Liver (tissue), 9 donors: ENCODE measurements around the gene CUX1. TPM values are rescaled to one million over a fixed set of nuclear protein-coding genes. Genes with fewer than 3 reads are reported as not detected.

Source experiments
- DNase-seq: peaks from one replicate; pipeline ENCODE4 v3.0.0-alpha.2; 2017; ENCODE audit warnings: low spot score
- H3K27ac ChIP-seq, 2 donors: one replicate each; pipeline ENCODE4 v1.7.0; 2013; ENCODE audit warnings: inconsistent platforms in 2 of 2, low read length in 2 of 2, control low read depth in 1 of 2, low read depth in 1 of 2, mild to moderate bottlenecking in 1 of 2
- H3K27me3 ChIP-seq, 4 donors: one replicate each; pipeline versions ENCODE4 v1.6.1 to v1.7.0; 2013; ENCODE audit warnings: low read length in 3 of 4, inconsistent platforms in 1 of 4, mild to moderate bottlenecking in 1 of 4, moderate library complexity in 1 of 4; ENCODE audit not compliant: control insufficient read depth in 4 of 4, insufficient read depth in 4 of 4
- H3K36me3 ChIP-seq, 4 donors: one replicate each; pipeline versions ENCODE4 v1.6.1 to v1.7.0; 2013; ENCODE audit warnings: low read length in 3 of 4, mild to moderate bottlenecking in 3 of 4, low read depth in 1 of 4, moderate library complexity in 1 of 4; ENCODE audit not compliant: control insufficient read depth in 4 of 4, insufficient read depth in 3 of 4
- H3K4me1 ChIP-seq, 4 donors: one replicate each; pipeline versions ENCODE4 v1.6.1 to v1.7.0; 2013; ENCODE audit warnings: low read length in 3 of 4, mild to moderate bottlenecking in 3 of 4, moderate library complexity in 1 of 4; ENCODE audit not compliant: control insufficient read depth in 4 of 4, insufficient read depth in 4 of 4
- H3K4me3 ChIP-seq, 3 donors: one replicate each; pipeline versions ENCODE4 v1.6.1 to v1.7.0; 2013; ENCODE audit warnings: low read length in 3 of 3, control low read depth in 1 of 3, low read depth in 1 of 3, mild to moderate bottlenecking in 1 of 3
- H3K9ac ChIP-seq, 2 donors: one replicate each; pipeline ENCODE4 v1.7.0; 2013; ENCODE audit warnings: low read length in 2 of 2, mild to moderate bottlenecking in 2 of 2, moderate library complexity in 2 of 2, control low read depth in 1 of 2, low read depth in 1 of 2
- H3K9me3 ChIP-seq, 4 donors: one replicate each; pipeline versions ENCODE4 v1.6.1 to v1.7.0; 2013; ENCODE audit warnings: low read length in 3 of 4; ENCODE audit not compliant: control insufficient read depth in 4 of 4
- GABPA ChIP-seq, 2 donors: IDR thresholded peaks in 1 of 2; conservative IDR thresholded peaks in 1 of 2; 2 replicates each; pipeline ENCODE4 v1.6.1; 2016; ENCODE audit warnings: antibody characterized with exemption in 2 of 2, mild to moderate bottlenecking in 1 of 2, moderate library complexity in 1 of 2
- JUND ChIP-seq, 2 donors: IDR thresholded peaks; 2 replicates each; pipeline ENCODE4 v1.6.1; 2016; ENCODE audit warnings: antibody characterized with exemption in 2 of 2
- NR2F2 ChIP-seq: IDR thresholded peaks from 2 replicates; pipeline ENCODE4 v1.6.1; 2016; ENCODE audit warnings: antibody characterized with exemption
- RAD21 ChIP-seq, 2 donors: IDR thresholded peaks; 2 replicates each; pipeline ENCODE4 v1.6.1; 2016; ENCODE audit warnings: antibody characterized with exemption in 2 of 2, mild to moderate bottlenecking in 2 of 2
- RXRA ChIP-seq, 2 donors: IDR thresholded peaks; 2 replicates each; pipeline ENCODE4 v1.6.1; 2017 to 2018; ENCODE audit warnings: antibody characterized with exemption in 2 of 2, mild to moderate bottlenecking in 1 of 2
- SP1 ChIP-seq: IDR thresholded peaks from 2 replicates; pipeline ENCODE4 v1.6.1; 2018; ENCODE audit warnings: antibody characterized with exemption, mild to moderate bottlenecking
- TAF1 ChIP-seq: conservative IDR thresholded peaks from 2 replicates; pipeline ENCODE4 v1.6.1; 2016; ENCODE audit warnings: antibody characterized with exemption, mild to moderate bottlenecking
- WGBS: extraction: QIAGEN DNeasy Blood & Tissue Kit; methylation state at CpG from one replicate; pipeline ENCODE4 v1.1.7; 2013; 5-methylcytosine and 5-hydroxymethylcytosine counted together
- polyA plus RNA-seq, 2 donors: library from polyadenylated mRNA; stranded (reverse) in 1 of 2; unstranded in 1 of 2; fragments of 200-250 nt in 1 of 2; fragments of >200 nt in 1 of 2; fragmentation: Nextera tagmentation in 1 of 2; extraction: Ambion mirVana in 1 of 2; gene quantifications; one replicate each; pipeline versions ENCODE4 v1.2.1 to v1.2.3, GENCODE V29; 2013 to 2015
- total RNA-seq, 2 donors: library from RNA; depleted of rRNA; stranded (reverse); fragments of >200 nt; gene quantifications; one replicate each; pipeline ENCODE4 v1.2.3, GENCODE V29; 2014
- TF ChIP-seq, protein P1 (sequence below): IDR thresholded peaks from 2 replicates; pipeline ENCODE4 v1.6.1; 2016; ENCODE audit warnings: antibody characterized with exemption
- TF ChIP-seq, protein P2 (sequence below): IDR thresholded peaks from 2 replicates; pipeline ENCODE4 v1.6.1; 2016; ENCODE audit warnings: antibody characterized with exemption, mild to moderate bottlenecking
- TF ChIP-seq, protein P3 (sequence below): IDR thresholded peaks from 2 replicates; pipeline ENCODE4 v1.6.1; 2016; ENCODE audit warnings: antibody characterized with exemption
- donor health status: healthy.
- donor health status: healthy.
- donor health status: healthy.
- donor health status: healthy.
- donor health status: healthy.

Gene CUX1
- total and polyA plus RNA-seq, 4 donors: 18.6 to 40.6 (median 21.4) TPM

DNA sequence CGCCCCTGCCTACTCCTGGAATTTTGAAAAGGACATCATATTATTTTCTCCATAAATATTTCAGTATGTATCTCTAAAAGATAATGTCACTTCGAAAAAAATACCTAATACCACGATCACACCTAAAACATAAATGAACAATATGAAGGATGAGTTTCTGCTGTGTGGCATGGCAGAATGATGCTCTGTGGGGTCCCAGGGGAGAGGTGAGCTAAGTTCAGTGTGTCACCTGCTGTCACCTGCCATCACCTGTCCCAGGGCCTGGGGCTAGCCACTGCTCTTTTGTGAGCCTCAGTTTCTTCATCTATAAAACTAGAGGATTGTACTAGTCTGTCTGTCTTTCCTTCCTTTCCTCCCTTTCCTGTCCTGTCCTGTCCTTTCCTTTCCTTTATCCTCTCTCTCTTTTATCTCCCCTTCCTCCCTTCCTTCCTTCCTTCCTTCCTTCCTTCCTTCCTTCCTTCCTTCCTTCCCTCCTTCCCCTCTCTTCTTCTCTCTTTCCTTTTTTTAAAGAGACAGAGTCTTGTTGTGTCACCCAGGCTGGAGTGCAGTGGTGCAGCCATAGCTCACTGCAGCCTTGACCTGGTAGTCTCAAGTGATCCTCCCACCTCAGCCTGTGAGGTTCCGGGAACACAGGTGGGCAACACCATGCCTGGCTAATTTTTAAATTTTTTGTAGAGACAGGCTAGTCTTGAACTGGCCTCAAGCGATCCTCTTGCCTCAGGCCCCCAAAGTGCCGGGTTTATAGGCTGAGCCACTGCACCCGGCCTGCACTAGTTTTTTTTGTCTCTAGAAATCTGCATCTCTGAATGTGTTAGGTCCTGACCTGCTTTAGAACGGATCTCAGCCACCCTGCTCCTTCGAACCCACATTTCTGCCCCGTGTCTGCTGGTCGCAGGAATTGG lies 43.1 kb downstream of the CUX1 start:
- Histone ChIP-seq H3K4me3 (no peak overlapping the region), H3K27me3 (no peaks in the 10 kb centered on the region), H3K9ac (no peak overlapping the region), H3K36me3 (no peaks in the 10 kb centered on the region), H3K9me3 (no peaks in the 10 kb centered on the region), H3K27ac (peak overlapping the region in 1 of 2 donors; percentile 86), H3K4me1 (peaks cover 8 to 48% (median 40%) of the 10 kb centered on the region in 4 donors)
- no peak for DNase-seq
- TF ChIP-seq RAD21 (IDR thresholded peaks at IDR 0.05) (no peak), GABPA (IDR thresholded peaks at IDR 0.05 in 1 of 2, conservative IDR thresholded peaks at IDR 0.05 in 1 of 2) (no peak), NR2F2 (no peak), RXRA (IDR thresholded peaks at IDR 0.05) (no peak), JUND (IDR thresholded peaks at IDR 0.05) (no peak)
- TF ChIP-seq, protein P1, sequence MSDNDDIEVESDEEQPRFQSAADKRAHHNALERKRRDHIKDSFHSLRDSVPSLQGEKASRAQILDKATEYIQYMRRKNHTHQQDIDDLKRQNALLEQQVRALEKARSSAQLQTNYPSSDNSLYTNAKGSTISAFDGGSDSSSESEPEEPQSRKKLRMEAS: no peak
- TF ChIP-seq, protein P2, sequence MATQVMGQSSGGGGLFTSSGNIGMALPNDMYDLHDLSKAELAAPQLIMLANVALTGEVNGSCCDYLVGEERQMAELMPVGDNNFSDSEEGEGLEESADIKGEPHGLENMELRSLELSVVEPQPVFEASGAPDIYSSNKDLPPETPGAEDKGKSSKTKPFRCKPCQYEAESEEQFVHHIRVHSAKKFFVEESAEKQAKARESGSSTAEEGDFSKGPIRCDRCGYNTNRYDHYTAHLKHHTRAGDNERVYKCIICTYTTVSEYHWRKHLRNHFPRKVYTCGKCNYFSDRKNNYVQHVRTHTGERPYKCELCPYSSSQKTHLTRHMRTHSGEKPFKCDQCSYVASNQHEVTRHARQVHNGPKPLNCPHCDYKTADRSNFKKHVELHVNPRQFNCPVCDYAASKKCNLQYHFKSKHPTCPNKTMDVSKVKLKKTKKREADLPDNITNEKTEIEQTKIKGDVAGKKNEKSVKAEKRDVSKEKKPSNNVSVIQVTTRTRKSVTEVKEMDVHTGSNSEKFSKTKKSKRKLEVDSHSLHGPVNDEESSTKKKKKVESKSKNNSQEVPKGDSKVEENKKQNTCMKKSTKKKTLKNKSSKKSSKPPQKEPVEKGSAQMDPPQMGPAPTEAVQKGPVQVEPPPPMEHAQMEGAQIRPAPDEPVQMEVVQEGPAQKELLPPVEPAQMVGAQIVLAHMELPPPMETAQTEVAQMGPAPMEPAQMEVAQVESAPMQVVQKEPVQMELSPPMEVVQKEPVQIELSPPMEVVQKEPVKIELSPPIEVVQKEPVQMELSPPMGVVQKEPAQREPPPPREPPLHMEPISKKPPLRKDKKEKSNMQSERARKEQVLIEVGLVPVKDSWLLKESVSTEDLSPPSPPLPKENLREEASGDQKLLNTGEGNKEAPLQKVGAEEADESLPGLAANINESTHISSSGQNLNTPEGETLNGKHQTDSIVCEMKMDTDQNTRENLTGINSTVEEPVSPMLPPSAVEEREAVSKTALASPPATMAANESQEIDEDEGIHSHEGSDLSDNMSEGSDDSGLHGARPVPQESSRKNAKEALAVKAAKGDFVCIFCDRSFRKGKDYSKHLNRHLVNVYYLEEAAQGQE: no peak
- 94% methylated on average over 11 of the region's 11 CpGs for WGBS

DNA sequence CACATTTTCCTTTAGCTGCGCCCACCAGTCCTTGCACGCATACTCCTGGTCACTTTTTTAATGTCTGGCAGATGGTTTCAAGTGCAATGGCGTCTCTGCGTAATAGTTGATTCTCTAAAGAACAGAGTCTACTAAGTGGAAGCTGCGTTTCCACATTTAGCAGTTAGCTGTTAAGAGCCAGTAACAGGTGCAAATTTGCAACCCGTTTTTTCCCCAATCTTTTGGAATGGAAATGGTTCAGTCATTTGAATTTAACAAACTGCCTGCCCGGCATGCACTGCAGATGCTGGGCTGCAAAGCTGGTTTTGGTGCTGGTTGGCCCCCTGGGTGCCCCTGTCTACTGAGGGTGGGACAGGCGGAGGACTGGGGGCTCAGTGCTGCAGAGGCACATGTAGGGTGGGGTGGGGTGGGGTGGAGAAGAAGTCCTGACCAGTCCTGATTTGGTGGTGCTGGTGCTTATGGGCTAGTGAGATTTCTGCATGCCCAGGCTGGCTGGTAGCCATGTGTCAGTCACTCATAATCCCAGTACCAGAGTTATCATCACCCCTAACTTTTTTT lies 43.9 kb downstream of the CUX1 start:
- DNase-seq: no peak
- Histone ChIP-seq H3K9me3 (no peaks in the 10 kb centered on the region), H3K9ac (no peak overlapping the region), H3K27ac (no peak overlapping the region), H3K4me1 (peaks cover 8 to 44% (median 34%) of the 10 kb centered on the region in 4 donors), H3K36me3 (no peaks in the 10 kb centered on the region), H3K4me3 (no peak overlapping the region), H3K27me3 (no peaks in the 10 kb centered on the region)
- 95% methylated on average over 8 of the region's 8 CpGs for WGBS
- no peak for TF ChIP-seq SP1
- TF ChIP-seq RAD21 (IDR thresholded peaks at IDR 0.05): no peak

DNA sequence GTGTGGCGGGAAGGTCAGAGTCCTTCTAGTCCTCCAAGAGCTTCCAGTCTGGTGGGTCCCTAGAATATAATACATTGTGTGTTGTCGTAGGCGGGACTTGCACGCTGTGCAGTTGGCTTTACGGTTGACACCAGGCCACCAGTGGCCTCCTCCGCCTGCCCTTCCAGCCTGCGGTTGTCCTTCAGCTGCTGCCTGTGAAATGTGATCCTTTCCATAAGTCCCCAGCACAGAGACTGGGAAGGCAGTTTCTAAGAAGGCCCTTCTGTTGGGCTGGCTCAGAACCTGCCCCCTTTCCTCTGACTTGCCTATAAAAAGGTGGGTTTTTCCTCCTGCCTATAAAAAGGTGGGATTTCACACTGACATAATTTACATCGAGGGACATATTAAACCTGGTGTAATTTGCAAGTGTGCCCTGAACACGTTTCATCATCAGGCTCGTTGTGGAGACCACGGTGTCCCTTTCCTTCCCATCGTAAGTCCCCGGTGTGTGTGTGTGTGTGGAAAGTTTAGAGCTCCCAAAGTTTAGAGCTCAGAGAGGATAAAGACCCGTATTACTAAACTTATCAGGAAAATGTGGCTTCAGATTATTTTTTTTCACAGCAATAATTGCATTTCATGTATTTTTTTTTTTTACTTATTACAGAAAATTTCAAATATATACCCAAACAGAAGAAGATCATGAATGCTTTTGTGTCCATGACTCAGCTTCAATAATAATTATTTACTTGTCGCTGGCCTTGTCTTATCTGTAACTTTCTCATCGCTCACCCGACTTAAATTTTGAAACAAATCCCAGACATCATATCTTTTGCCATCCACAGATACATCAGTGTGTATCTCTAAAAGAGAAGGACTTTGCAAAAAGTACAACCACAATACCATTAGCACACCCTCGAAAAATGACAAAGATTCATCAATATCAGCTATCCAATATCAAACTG lies 45.1 kb downstream of the CUX1 start:
- peaks cover 5 to 32% (median 24%) of the 10 kb centered on the region in 4 donors for H3K4me1 ChIP-seq

More for the DNA sequence above, 45.1 kb downstream of the CUX1 start:
- WGBS: 89% methylated on average over 18 of the region's 18 CpGs
- no peak overlapping the region for H3K27ac ChIP-seq
- no peaks in the 10 kb centered on the region for H3K36me3 ChIP-seq
- TF ChIP-seq, protein P3, sequence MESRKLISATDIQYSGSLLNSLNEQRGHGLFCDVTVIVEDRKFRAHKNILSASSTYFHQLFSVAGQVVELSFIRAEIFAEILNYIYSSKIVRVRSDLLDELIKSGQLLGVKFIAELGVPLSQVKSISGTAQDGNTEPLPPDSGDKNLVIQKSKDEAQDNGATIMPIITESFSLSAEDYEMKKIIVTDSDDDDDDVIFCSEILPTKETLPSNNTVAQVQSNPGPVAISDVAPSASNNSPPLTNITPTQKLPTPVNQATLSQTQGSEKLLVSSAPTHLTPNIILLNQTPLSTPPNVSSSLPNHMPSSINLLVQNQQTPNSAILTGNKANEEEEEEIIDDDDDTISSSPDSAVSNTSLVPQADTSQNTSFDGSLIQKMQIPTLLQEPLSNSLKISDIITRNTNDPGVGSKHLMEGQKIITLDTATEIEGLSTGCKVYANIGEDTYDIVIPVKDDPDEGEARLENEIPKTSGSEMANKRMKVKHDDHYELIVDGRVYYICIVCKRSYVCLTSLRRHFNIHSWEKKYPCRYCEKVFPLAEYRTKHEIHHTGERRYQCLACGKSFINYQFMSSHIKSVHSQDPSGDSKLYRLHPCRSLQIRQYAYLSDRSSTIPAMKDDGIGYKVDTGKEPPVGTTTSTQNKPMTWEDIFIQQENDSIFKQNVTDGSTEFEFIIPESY: no peak
- TF ChIP-seq TAF1 (no peak), SP1 (no peak)
- H3K9ac ChIP-seq: no peak overlapping the region
- DNase-seq: no peak
- H3K9me3 ChIP-seq: no peaks in the 10 kb centered on the region
- H3K4me3 ChIP-seq: no peak overlapping the region
- no peaks in the 10 kb centered on the region for H3K27me3 ChIP-seq
